ENCODE measurements around the gene FTCDNL1. TPM values are rescaled to one million over a fixed set of nuclear protein-coding genes. Genes with fewer than 3 reads are reported as not detected.

Gene FTCDNL1
- total RNA-seq, 3 donors from 2014 or later = 2.1 to 5.1 (median 2.3) TPM

GRCh38 chr2:199842631-199843395 lies 8.2 kb downstream of the FTCDNL1 start:
- intact Hi-C loops (cut with DNase I, micrococcal nuclease) = no loop called here
- Histone ChIP-seq H3K9me3 (no peaks in the 10 kb centered on the region), H3K4me1 (ENCODE audit: low read depth) (no peaks in the 10 kb centered on the region), H3K4me3 (no peak overlapping the region), H3K36me3 (ENCODE audit: low read depth) (no peaks in the 10 kb centered on the region)
- no peak for TF ChIP-seq CTCF (IDR thresholded peaks at IDR 0.05)
- ATAC-seq = no peak
- DNase-seq = no peak

GRCh38 chr2:199841409-199841808 lies 9.6 kb downstream of the FTCDNL1 start:
- Histone ChIP-seq H3K36me3 (ENCODE audit: low read depth) (no peaks in the 10 kb centered on the region), H3K4me3 (no peak overlapping the region)

GRCh38 chr2:199838399-199838798 lies 12.6 kb downstream of the FTCDNL1 start:
- Histone ChIP-seq H3K4me1 (ENCODE audit: low read depth) (no peaks in the 10 kb centered on the region), H3K4me3 (no peak overlapping the region), H3K36me3 (ENCODE audit: low read depth) (no peaks in the 10 kb centered on the region), H3K9me3 (no peaks in the 10 kb centered on the region)
- ATAC-seq (peak; percentile 25), DNase-seq (no peak)
- intact Hi-C loops (cut with DNase I, micrococcal nuclease) = no loop called here
- no peak for TF ChIP-seq CTCF (IDR thresholded peaks at IDR 0.05)

More at GRCh38 chr2:199841409-199841808, 9.6 kb downstream of the FTCDNL1 start:
- Histone ChIP-seq H3K4me1 (ENCODE audit: low read depth) (no peaks in the 10 kb centered on the region), H3K9me3 (no peaks in the 10 kb centered on the region)
- ATAC-seq (no peak), DNase-seq (no peak)
- TF ChIP-seq CTCF (IDR thresholded peaks at IDR 0.05) = no peak
- intact Hi-C loops (cut with DNase I, micrococcal nuclease) = no loop called here

GRCh38 chr2:199836943-199837342 lies 14.0 kb downstream of the FTCDNL1 start:
- Histone ChIP-seq H3K36me3 (ENCODE audit: low read depth) (no peaks in the 10 kb centered on the region), H3K4me3 (no peak overlapping the region), H3K4me1 (ENCODE audit: low read depth) (no peaks in the 10 kb centered on the region), H3K9me3 (no peaks in the 10 kb centered on the region)
- DNase-seq (no peak), ATAC-seq (no peak)
- intact Hi-C loops (cut with DNase I, micrococcal nuclease) = no loop called here
- no peak for TF ChIP-seq CTCF (IDR thresholded peaks at IDR 0.05)

GRCh38 chr2:199833525-199833924 lies 17.5 kb downstream of the FTCDNL1 start:
- H3K9me3 ChIP-seq = no peaks in the 10 kb centered on the region
- no peak for TF ChIP-seq CTCF (IDR thresholded peaks at IDR 0.05)
- DNase-seq (no peak), ATAC-seq (no peak)
- intact Hi-C loops (cut with DNase I, micrococcal nuclease) = no loop called here
- H3K4me1 ChIP-seq (ENCODE audit: low read depth) = no peaks in the 10 kb centered on the region
- no peak overlapping the region for H3K4me3 ChIP-seq
- H3K36me3 ChIP-seq (ENCODE audit: low read depth) = no peaks in the 10 kb centered on the region
